OCI-LY1 (cell line): ENCODE data around the gene RGMA.

Experiments used
- H2AFZ ChIP-seq: fragments of 200-600 bp; sonication (generic), shearing (Covaris generic); 2 replicates; pipeline ENCODE4 v1.6.0; 2014; ENCODE audit warnings: antibody characterized with exemption, mild to moderate bottlenecking, low read length
- H3F3A ChIP-seq: fragments of 200-600 bp; sonication (generic), shearing (Covaris generic); 2 replicates; pipeline ENCODE4 v1.6.0; 2014; ENCODE audit warnings: mild to moderate bottlenecking, antibody characterized with exemption, low read length, moderate library complexity; ENCODE audit not compliant: insufficient read depth
- H3K27ac ChIP-seq: fragments of 200-600 bp; sonication (generic); 2 replicates; pipeline ENCODE4 v1.5.1; 2014; ENCODE audit warnings: low read length, mixed run types, mild to moderate bottlenecking, low read depth; ENCODE audit not compliant: poor library complexity, severe bottlenecking
- H3K27me3 ChIP-seq: fragments of 200-600 bp; sonication (generic); 2 replicates; pipeline ENCODE4 v1.6.0; 2014; ENCODE audit warnings: antibody characterized with exemption, mild to moderate bottlenecking, low read length, moderate library complexity; ENCODE audit not compliant: insufficient read depth
- H3K36me3 ChIP-seq: fragments of 200-600 bp; sonication (generic); 2 replicates; pipeline ENCODE4 v1.6.1; 2014; ENCODE audit warnings: mild to moderate bottlenecking, antibody characterized with exemption, low read length, moderate library complexity, mixed read lengths; ENCODE audit not compliant: insufficient read depth
- H3K4me1 ChIP-seq: fragments of 200-600 bp; sonication (generic); 2 replicates; pipeline ENCODE4 v1.5.1; 2014; ENCODE audit warnings: mild to moderate bottlenecking, low read length, moderate library complexity; ENCODE audit not compliant: insufficient read depth, severe bottlenecking
- H3K4me2 ChIP-seq: fragments of 200-600 bp; sonication (generic), shearing (Covaris generic); 2 replicates; pipeline ENCODE4 v1.6.1; 2014; ENCODE audit warnings: low read length
- H3K4me3 ChIP-seq: fragments of 200-600 bp; sonication (generic); 2 replicates; pipeline ENCODE4 v1.5.1; 2014; ENCODE audit warnings: low read length, low read depth, mild to moderate bottlenecking, mixed read lengths; ENCODE audit not compliant: poor library complexity, severe bottlenecking
- H3K79me2 ChIP-seq: fragments of 200-600 bp; shearing (Covaris generic); 2 replicates; pipeline ENCODE4 v1.6.1; 2016; ENCODE audit warnings: mixed run types, low read length, mixed read lengths; ENCODE audit not compliant: insufficient read depth
- H3K9ac ChIP-seq: fragments of 200-600 bp; sonication (generic), shearing (Covaris generic); 2 replicates; pipeline ENCODE4 v1.6.1; 2014; ENCODE audit warnings: mild to moderate bottlenecking, low read length, mixed read lengths
- H3K9me2 ChIP-seq: fragments of 200-600 bp; sonication (generic), shearing (Covaris generic); 2 replicates; pipeline ENCODE4 v1.6.1; 2014; ENCODE audit warnings: low read depth, mild to moderate bottlenecking, low read length, mixed read lengths
- H3K9me3 ChIP-seq: fragments of 200-600 bp; shearing (Covaris generic); 2 replicates; pipeline ENCODE4 v1.6.1; 2014; ENCODE audit warnings: low read length, mixed read lengths
- H4K20me1 ChIP-seq: fragments of 200-600 bp; sonication (generic), shearing (Covaris generic); 2 replicates; pipeline ENCODE4 v1.6.0; 2016; ENCODE audit warnings: mild to moderate bottlenecking, low read length; ENCODE audit not compliant: insufficient read depth
- CTCF ChIP-seq: fragments of 200-600 bp; sonication (generic), shearing (Covaris generic); IDR thresholded peaks from 2 replicates; pipeline ENCODE4 v1.5.1; 2017; ENCODE audit warnings: mild to moderate bottlenecking, antibody characterized with exemption, low read length, moderate library complexity, mixed read lengths
- EZH2 ChIP-seq: fragments of 200-600 bp; sonication (generic), shearing (Covaris generic); IDR thresholded peaks from 2 replicates; pipeline ENCODE4 v1.8.0; 2017; ENCODE audit warnings: borderline replicate concordance, mixed run types, mild to moderate bottlenecking, antibody characterized with exemption, low read length, moderate library complexity, mixed read lengths

The RGMA gene

DNA sequence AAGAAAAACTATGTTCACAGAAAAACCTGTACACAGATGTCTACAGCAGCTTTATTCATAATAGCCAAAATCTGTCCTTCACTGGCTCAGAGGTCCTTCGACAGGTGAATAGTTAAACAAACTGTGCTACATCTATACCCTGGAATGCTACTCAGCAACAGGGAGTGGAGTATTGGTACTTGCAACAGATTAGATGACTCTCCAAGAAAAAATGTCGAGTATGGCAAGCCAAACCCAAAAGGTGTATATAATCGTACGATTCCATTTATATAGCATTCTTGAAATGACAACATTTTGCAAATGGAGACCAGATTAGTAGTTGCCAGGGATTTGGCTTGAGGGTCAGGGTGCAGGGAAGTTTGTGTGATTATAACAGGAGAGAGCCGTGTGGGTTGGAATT lies 22.4 kb upstream of the RGMA start:
- TF ChIP-seq EZH2 (no peak), CTCF (no peak)
- no peaks in the 10 kb centered on the region for H4K20me1 ChIP-seq
- no peak overlapping the region for H3K4me2 ChIP-seq

GRCh38 chr15:93110502-93111040 lies 21.6 kb upstream of the RGMA start:
- Histone ChIP-seq H3K4me3 (no peak overlapping the region), H3K9ac (no peak overlapping the region), H3K9me3 (no peaks in the 10 kb centered on the region), H3K79me2 (no peaks in the 10 kb centered on the region), H3K36me3 (no peaks in the 10 kb centered on the region), H3K27me3 (0 out of 2 replicates have a peak, but pooled peaks cover 3% of the 10 kb centered on the region), H4K20me1 (no peaks in the 10 kb centered on the region), H3K9me2 (no peaks in the 10 kb centered on the region), H3K4me2 (no peak overlapping the region), H3K4me1 (no peaks in the 10 kb centered on the region), H2AFZ (no peak overlapping the region), H3K27ac (no peak overlapping the region), H3F3A (no peaks in the 10 kb centered on the region)
- TF ChIP-seq CTCF = no peak
- no peak for TF ChIP-seq EZH2

More for the DNA sequence above, 22.4 kb upstream of the RGMA start:
- Histone ChIP-seq H3K9me2 (no peaks in the 10 kb centered on the region), H3K79me2 (no peaks in the 10 kb centered on the region), H3K36me3 (no peaks in the 10 kb centered on the region), H3K27ac (no peak overlapping the region), H3F3A (no peaks in the 10 kb centered on the region), H3K4me3 (no peak overlapping the region), H2AFZ (no peak overlapping the region), H3K9ac (no peak overlapping the region), H3K9me3 (no peaks in the 10 kb centered on the region), H3K4me1 (no peaks in the 10 kb centered on the region), H3K27me3 (0 out of 2 replicates have a peak, but pooled peaks cover 3% of the 10 kb centered on the region)

GRCh38 chr15:93109336-93110102 lies 20.5 kb upstream of the RGMA start:
- Histone ChIP-seq H3K4me1 (no peaks in the 10 kb centered on the region), H3K79me2 (no peaks in the 10 kb centered on the region), H2AFZ (no peak overlapping the region), H4K20me1 (no peaks in the 10 kb centered on the region), H3K9me3 (no peaks in the 10 kb centered on the region), H3K9me2 (no peaks in the 10 kb centered on the region), H3K4me3 (no peak overlapping the region), H3F3A (no peaks in the 10 kb centered on the region), H3K27ac (no peak overlapping the region), H3K4me2 (no peak overlapping the region), H3K9ac (no peak overlapping the region), H3K36me3 (no peaks in the 10 kb centered on the region), H3K27me3 (no peaks in the 10 kb centered on the region)
- TF ChIP-seq EZH2 = no peak
- TF ChIP-seq CTCF = no peak
